ENCODE results near the gene IL17RC. TPM values are rescaled to one million over a fixed set of nuclear protein-coding genes. Genes with fewer than 3 reads are reported as not detected.

Gene IL17RC
- 15.2 to 24.5 TPM (median 18.9 TPM) in 5 replicates for total RNA-seq (2022; extraction: Qiagen RNA extraction; ENCODE audit: low read depth)

GRCh38 chr3:9916734-9917680 lies at the start of gene IL17RC:
Gene IL17RC (plus strand): TSS chr3:9917098. CDS start chr3:9917316, 218 bp downstream.

GRCh38 chr3:9879830-9880549 lies 36.9 kb upstream of the IL17RC start, which contains the start of gene CIDEC:
Gene CIDEC (minus strand): TSS chr3:9880253. CDS start chr3:9878486, 1,767 bp downstream.

GRCh38 chr3:9890249-9891071 lies 26.4 kb upstream of the IL17RC start, which contains the start of gene JAGN1:
Gene JAGN1 (plus strand): TSS chr3:9890610. CDS start chr3:9890723, 113 bp downstream.

GRCh38 chr3:9902372-9903237 lies 14.3 kb upstream of the IL17RC start, which contains the start of gene IL17RE:
Gene IL17RE (plus strand): TSS chr3:9902848. CDS start chr3:9902933, 85 bp downstream.

GRCh38 chr3:9933561-9934234 lies 16.8 kb downstream of the IL17RC start, which contains the start of gene CRELD1:
Gene CRELD1 (plus strand): TSS chr3:9933834. CDS start chr3:9934439, 605 bp downstream.

GRCh38 chr3:9951962-9952805 lies 35.3 kb downstream of the IL17RC start, which contains the start of gene PRRT3:
Gene PRRT3 (minus strand): TSS chr3:9952408. CDS start chr3:9950115, 2,293 bp downstream.

Other genes with a start within 250 kb of the IL17RC start
- 0.14 to 0.30 TPM (median 0.21 TPM) in 3 of 5 replicates, not detected in the others for gene CPNE9, start 213.3 kb upstream of the IL17RC start, total RNA-seq (2022; extraction: Qiagen RNA extraction; ENCODE audit: low read depth)
- 14.5 to 19.9 TPM (median 18.9 TPM) in 5 replicates for gene BRPF1, start 185.4 kb upstream of the IL17RC start, total RNA-seq (2022; extraction: Qiagen RNA extraction; ENCODE audit: low read depth)
- 14.0 to 20.5 TPM (median 18.5 TPM) in 5 replicates for gene OGG1, start 167.1 kb upstream of the IL17RC start, total RNA-seq (2022; extraction: Qiagen RNA extraction; ENCODE audit: low read depth)
- gene CAMK1, start 147.2 kb upstream of the IL17RC start, total RNA-seq (2022; extraction: Qiagen RNA extraction; ENCODE audit: low read depth): 11.6 to 21.8 TPM (median 17.7 TPM) in 5 replicates
- gene TADA3, start 124.6 kb upstream of the IL17RC start, total RNA-seq (2022; extraction: Qiagen RNA extraction; ENCODE audit: low read depth): 52.0 to 62.4 TPM (median 59.5 TPM) in 5 replicates
- 142 to 221 TPM (median 156 TPM) in 5 replicates for gene ARPC4, start 124.0 kb upstream of the IL17RC start, total RNA-seq (2022; extraction: Qiagen RNA extraction; ENCODE audit: low read depth)
- 5.3 to 8.0 TPM (median 6.6 TPM) in 5 replicates for gene TTLL3, start 106.8 kb upstream of the IL17RC start, total RNA-seq (2022; extraction: Qiagen RNA extraction; ENCODE audit: low read depth)
- gene RPUSD3, start 73.1 kb upstream of the IL17RC start, total RNA-seq (2022; extraction: Qiagen RNA extraction; ENCODE audit: low read depth): 36.5 to 61.4 TPM (median 53.3 TPM) in 5 replicates
- 26.1 to 42.7 TPM (median 29.8 TPM) in 5 replicates for gene CIDEC, start 36.8 kb upstream of the IL17RC start, total RNA-seq (2022; extraction: Qiagen RNA extraction; ENCODE audit: low read depth)
- gene JAGN1, start 26.5 kb upstream of the IL17RC start, total RNA-seq (2022; extraction: Qiagen RNA extraction; ENCODE audit: low read depth): 72.0 to 87.1 TPM (median 82.0 TPM) in 5 replicates
- gene IL17RE, start 14.2 kb upstream of the IL17RC start, total RNA-seq (2022; extraction: Qiagen RNA extraction; ENCODE audit: low read depth): 1.1 to 4.2 TPM (median 1.5 TPM) in 5 replicates
- gene CRELD1, start 16.7 kb downstream of the IL17RC start, total RNA-seq (2022; extraction: Qiagen RNA extraction; ENCODE audit: low read depth): 8.1 to 15.6 TPM (median 13.7 TPM) in 5 replicates
- 0.66 to 1.8 TPM (median 1.5 TPM) in 5 replicates for gene PRRT3, start 35.3 kb downstream of the IL17RC start, total RNA-seq (2022; extraction: Qiagen RNA extraction; ENCODE audit: low read depth)
- 109 to 129 TPM (median 119 TPM) in 5 replicates for gene EMC3, start 69.7 kb downstream of the IL17RC start, total RNA-seq (2022; extraction: Qiagen RNA extraction; ENCODE audit: low read depth)
- 18.3 to 24.5 TPM (median 19.5 TPM) in 5 replicates for gene FANCD2, start 109.3 kb downstream of the IL17RC start, total RNA-seq (2022; extraction: Qiagen RNA extraction; ENCODE audit: low read depth)
- gene FANCD2OS, start 191.2 kb downstream of the IL17RC start, total RNA-seq (2022; extraction: Qiagen RNA extraction; ENCODE audit: low read depth): not detected in 5 replicates
- gene BRK1, start 198.6 kb downstream of the IL17RC start, total RNA-seq (2022; extraction: Qiagen RNA extraction; ENCODE audit: low read depth): 168 to 188 TPM (median 174 TPM) in 5 replicates
- gene VHL, start 224.7 kb downstream of the IL17RC start, total RNA-seq (2022; extraction: Qiagen RNA extraction; ENCODE audit: low read depth): 26.4 to 35.6 TPM (median 31.2 TPM) in 5 replicates
- 17.2 to 22.0 TPM (median 20.3 TPM) in 5 replicates for gene IRAK2, start 247.8 kb downstream of the IL17RC start, total RNA-seq (2022; extraction: Qiagen RNA extraction; ENCODE audit: low read depth)

Data from A549 treated with ZK216348 at 1 μM for 4 hours (cell line).